Loucy (cell line): ENCODE results near the gene TBL1X.

Experiments
- H2AFZ ChIP-seq: fragments of 200-600 bp; sonication (generic); 2 replicates; pipeline ENCODE4 v1.6.0; 2016; ENCODE audit warnings: antibody characterized with exemption, mild to moderate bottlenecking, low read length, moderate library complexity
- H3F3A ChIP-seq: fragments of 200-600 bp; 2 replicates; pipeline ENCODE4 v1.6.0; 2016; ENCODE audit warnings: antibody characterized with exemption, low read depth, mild to moderate bottlenecking
- H3K27me3 ChIP-seq: fragments of 200-600 bp; sonication (generic); 2 replicates; pipeline ENCODE4 v1.6.1; 2014; ENCODE audit warnings: low read length, mild to moderate bottlenecking; ENCODE audit not compliant: insufficient read depth, poor library complexity, severe bottlenecking
- H3K36me3 ChIP-seq: fragments of 200-600 bp; sonication (generic); 2 replicates; pipeline ENCODE4 v1.6.1; 2016; ENCODE audit warnings: low read length; ENCODE audit not compliant: insufficient read depth
- H3K4me1 ChIP-seq: fragments of 200-600 bp; sonication (generic); 2 replicates; pipeline ENCODE4 v1.5.1; 2014; ENCODE audit warnings: low read length, mild to moderate bottlenecking; ENCODE audit not compliant: insufficient read depth, poor library complexity, severe bottlenecking
- H3K4me2 ChIP-seq: fragments of 200-600 bp; sonication (generic); 2 replicates; pipeline ENCODE4 v1.6.0; 2014; ENCODE audit warnings: antibody characterized with exemption, low read length, low read depth, mild to moderate bottlenecking; ENCODE audit not compliant: poor library complexity, severe bottlenecking
- H3K4me3 ChIP-seq: fragments of 200-600 bp; sonication (generic); 2 replicates; pipeline ENCODE4 v1.5.1; 2014; ENCODE audit warnings: low read length, mild to moderate bottlenecking, mixed read lengths; ENCODE audit not compliant: poor library complexity, severe bottlenecking
- H3K79me2 ChIP-seq: fragments of 200-600 bp; sonication (generic); 2 replicates; pipeline ENCODE4 v1.6.1; 2014; ENCODE audit warnings: low read length; ENCODE audit not compliant: insufficient read depth
- H3K9ac ChIP-seq: fragments of 200-600 bp; sonication (generic); 2 replicates; pipeline ENCODE4 v1.6.0; 2014; ENCODE audit warnings: mild to moderate bottlenecking, low read depth, low read length, moderate library complexity; ENCODE audit not compliant: poor library complexity, severe bottlenecking
- H3K9me2 ChIP-seq: fragments of 200-600 bp; sonication (generic); replicated peaks from 2 replicates; pipeline ENCODE4 v1.6.1; 2016; ENCODE audit warnings: low read depth, low read length, mixed read lengths
- H3K9me3 ChIP-seq: fragments of 200-600 bp; sonication (generic); 2 replicates; pipeline ENCODE4 v1.6.1; 2014; ENCODE audit warnings: mild to moderate bottlenecking, antibody characterized with exemption, low read length, low read depth; ENCODE audit not compliant: insufficient read depth
- H4K20me1 ChIP-seq: fragments of 200-600 bp; sonication (generic); 2 replicates; pipeline ENCODE4 v1.6.0; 2014; ENCODE audit warnings: antibody characterized with exemption, low read length, mild to moderate bottlenecking; ENCODE audit not compliant: insufficient read depth, poor library complexity, severe bottlenecking
- CTCF ChIP-seq: fragments of 200-600 bp; sonication (generic); conservative IDR thresholded peaks from 2 replicates; pipeline ENCODE4 v1.5.1; 2014; ENCODE audit warnings: mild to moderate bottlenecking, antibody characterized with exemption, low read length
- EZH2phosphoT487 ChIP-seq: fragments of 200-600 bp; IDR thresholded peaks from 2 replicates; pipeline ENCODE4 v1.6.1; 2018; ENCODE audit warnings: antibody characterized with exemption, mild to moderate bottlenecking, moderate library complexity, borderline replicate concordance

Gene TBL1X

GRCh38 chrX:9483376-9483775, 18.5 kb downstream of the TBL1X start:
- no peak for TF ChIP-seq CTCF
- no peak for TF ChIP-seq EZH2phosphoT487
- no peak overlapping the region for H3K4me3 ChIP-seq
- 0 out of 2 replicates have a peak, but pooled peaks cover 7% of the 10 kb centered on the region for H3K79me2 ChIP-seq
- H3K9me2 ChIP-seq: no peaks in the 10 kb centered on the region
- H3K4me2 ChIP-seq: no peak overlapping the region
- H3K4me1 ChIP-seq: peaks cover 4% of the 10 kb centered on the region
- no peaks in the 10 kb centered on the region for H4K20me1 ChIP-seq
- no peak overlapping the region for H2AFZ ChIP-seq
- no peaks in the 10 kb centered on the region for H3K27me3 ChIP-seq
- no peaks in the 10 kb centered on the region for H3K36me3 ChIP-seq
- H3K9ac ChIP-seq: no peak overlapping the region
- H3F3A ChIP-seq: no peaks in the 10 kb centered on the region
- no peaks in the 10 kb centered on the region for H3K9me3 ChIP-seq

- no peaks in the 10 kb centered on the region for H3K36me3 ChIP-seq
- H3K9ac ChIP-seq: no peak overlapping the region
- H3K4me1 ChIP-seq: peaks cover 4% of the 10 kb centered on the region
- H4K20me1 ChIP-seq: peaks cover 2% of the 10 kb centered on the region
- TF ChIP-seq EZH2phosphoT487 (no peak), CTCF (no peak)
- H2AFZ ChIP-seq: no peak overlapping the region
- H3K27me3 ChIP-seq: no peaks in the 10 kb centered on the region
- no peak overlapping the region for H3K4me3 ChIP-seq
- H3K4me2 ChIP-seq: no peak overlapping the region
- H3K9me2 ChIP-seq: no peaks in the 10 kb centered on the region
- H3K9me3 ChIP-seq: no peaks in the 10 kb centered on the region
- no peaks in the 10 kb centered on the region for H3F3A ChIP-seq
- 0 out of 2 replicates have a peak, but pooled peaks cover 5% of the 10 kb centered on the region for H3K79me2 ChIP-seq
These were observed 22.0 kb downstream of the TBL1X start for GRCh38 chrX:9486786-9487387.

- TF ChIP-seq EZH2phosphoT487 (no peak), CTCF (no peak)
- H4K20me1 ChIP-seq: peaks cover 4% of the 10 kb centered on the region
These were observed 23.7 kb downstream of the TBL1X start for GRCh38 chrX:9488586-9488985.

More at GRCh38 chrX:9488586-9488985, 23.7 kb downstream of the TBL1X start:
- Histone ChIP-seq H3K36me3 (no peaks in the 10 kb centered on the region), H3K79me2 (no peaks in the 10 kb centered on the region), H3K27me3 (no peaks in the 10 kb centered on the region), H3K4me1 (no peaks in the 10 kb centered on the region), H3K9me3 (no peaks in the 10 kb centered on the region), H3K9ac (no peak overlapping the region), H3K9me2 (no peaks in the 10 kb centered on the region), H3K4me2 (no peak overlapping the region), H3F3A (no peaks in the 10 kb centered on the region), H2AFZ (no peak overlapping the region), H3K4me3 (no peak overlapping the region)
